ENCODE data around the gene GBA2. TPM values are rescaled to one million over a fixed set of nuclear protein-coding genes. Genes with fewer than 3 reads are reported as not detected.
A peak's percentile ranks its signal among the peaks of the same experiment; 100 is the strongest.

GBA2 gene
- polyA plus RNA-seq, 3 donors: 18.1 to 130 (median 26.4) TPM

- Histone ChIP-seq H3K9me3 (replicated peaks in 1 of 2; ENCODE audit: control insufficient read depth in 1 of 2, insufficient read depth in 1 of 2, low read length in 2 of 2) (no peaks in the 10 kb centered on the region), H3K79me2 (ENCODE audit: insufficient read depth, low read length) (peaks cover 64% of the 10 kb centered on the region), H3K27ac (ENCODE audit: low read depth in 1 of 2, low read length in 2 of 2) (no peak overlapping the region), H2AFZ (ENCODE audit: insufficient read depth, low read depth, low read length, poor library complexity, severe bottlenecking) (no peak overlapping the region), H3K4me1 (ENCODE audit: control insufficient read depth in 1 of 2, insufficient read depth in 2 of 2, low read length in 2 of 2) (peaks cover 57 to 61% of the 10 kb centered on the region in 2 donors), H3K4me2 (replicated peaks; ENCODE audit: extremely low read depth, low read length, poor library complexity, severe bottlenecking) (peak overlapping the region; percentile 1), H3K36me3 (replicated peaks in 1 of 2; ENCODE audit: control insufficient read depth in 1 of 2, insufficient read depth in 2 of 2, low read length in 2 of 2) (peaks cover 30 to 43% of the 10 kb centered on the region in 2 donors), H3K9ac (ENCODE audit: insufficient read depth, low read length, poor library complexity, severe bottlenecking) (no peak overlapping the region), H3K4me3 (replicated peaks in 1 of 3; ENCODE audit: low read depth in 2 of 3, low read length in 3 of 3) (no peak overlapping the region), H3K27me3 (ENCODE audit: control insufficient read depth in 2 of 2, insufficient read depth in 2 of 2, low read length in 2 of 2) (no peaks in the 10 kb centered on the region), H4K20me1 (ENCODE audit: insufficient read depth, low read length) (peaks cover 79% of the 10 kb centered on the region)
- intact Hi-C loops (cut with micrococcal nuclease): loop anchor here in 1 of 2 donors (5.0 kb wide), 1 partner anchor 138 kb away; the partner anchor contains the start of gene TESK1
- Mint-ChIP-seq H3K9me3 (no peaks in the 10 kb centered on the region), H3K36me3 (peaks cover 46 to 62% of the 10 kb centered on the region in 2 donors), H3K27ac (peak overlapping the region in 4 of 7 donors; percentile 6 to 65 (median 42)), H3K27me3 (ENCODE audit: low read depth in 3 of 3) (peaks cover 0 to 1% (median 0%) of the 10 kb centered on the region in 3 donors), H3K4me1 (peaks cover 59% of the 10 kb centered on the region), H3K4me3 (no peak overlapping the region)
- 67% methylated on average over 1 of the region's 1 CpG for WGBS (ENCODE audit: insufficient coverage)
- no peak for DNase-seq
- TF ChIP-seq CTCF (IDR thresholded peaks at IDR 0.05): no peak
Measured at GRCh38 chr9:35745569-35745968, 3.5 kb downstream of the GBA2 start.

DNA sequence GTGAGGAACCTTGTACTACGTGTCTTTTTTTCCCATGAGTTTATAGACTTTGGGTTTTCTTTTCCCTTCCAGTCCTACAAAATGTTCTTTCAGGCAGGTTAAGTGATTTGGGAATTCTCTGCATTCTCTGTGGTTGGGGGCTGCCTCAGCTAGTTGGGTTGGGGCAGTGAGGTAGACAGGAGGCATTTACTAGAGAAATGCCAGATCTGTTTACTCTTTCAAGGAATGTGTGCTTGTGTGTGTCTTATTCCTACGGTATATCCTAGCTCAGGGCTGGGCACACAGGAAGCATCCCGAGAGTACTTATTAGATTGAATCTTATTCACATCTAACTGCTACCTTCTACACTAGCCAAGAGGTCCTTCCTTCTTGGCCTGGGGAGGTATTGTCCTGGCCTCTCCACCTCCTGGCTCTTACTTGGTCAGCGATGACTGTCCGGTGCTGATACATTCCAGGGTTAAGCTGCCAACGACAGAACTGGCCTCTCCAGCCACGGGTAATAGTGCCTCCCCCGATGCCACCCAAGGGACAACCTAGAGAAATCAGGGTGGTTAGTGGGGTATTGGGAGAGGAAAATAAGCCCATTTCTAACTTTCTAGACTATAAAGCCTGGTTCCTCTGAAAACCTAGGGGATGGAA, 5.0 kb downstream of the GBA2 start:
- Histone ChIP-seq H2AFZ (ENCODE audit: insufficient read depth, low read depth, low read length, poor library complexity, severe bottlenecking) (peak overlapping the region; percentile 6), H3K4me3 (replicated peaks in 1 of 3; ENCODE audit: low read depth in 2 of 3, low read length in 3 of 3) (no peak overlapping the region), H3K36me3 (replicated peaks in 1 of 2; ENCODE audit: control insufficient read depth in 1 of 2, insufficient read depth in 2 of 2, low read length in 2 of 2) (peaks cover 46 to 57% of the 10 kb centered on the region in 2 donors), H3K27me3 (ENCODE audit: control insufficient read depth in 2 of 2, insufficient read depth in 2 of 2, low read length in 2 of 2) (no peaks in the 10 kb centered on the region), H3K9me3 (replicated peaks in 1 of 2; ENCODE audit: control insufficient read depth in 1 of 2, insufficient read depth in 1 of 2, low read length in 2 of 2) (no peaks in the 10 kb centered on the region), H3K4me2 (replicated peaks; ENCODE audit: extremely low read depth, low read length, poor library complexity, severe bottlenecking) (peak overlapping the region; percentile 28), H4K20me1 (ENCODE audit: insufficient read depth, low read length) (peaks cover 93% of the 10 kb centered on the region), H3K79me2 (ENCODE audit: insufficient read depth, low read length) (peaks cover 55% of the 10 kb centered on the region), H3K27ac (ENCODE audit: low read depth in 1 of 2, low read length in 2 of 2) (peak overlapping the region; percentile 15 to 74), H3K4me1 (ENCODE audit: control insufficient read depth in 1 of 2, insufficient read depth in 2 of 2, low read length in 2 of 2) (peaks cover 46 to 50% of the 10 kb centered on the region in 2 donors), H3K9ac (ENCODE audit: insufficient read depth, low read length, poor library complexity, severe bottlenecking) (no peak overlapping the region)
- peaks cover 50% of the 10 kb centered on the region for H3K4me1 Mint-ChIP-seq
- H3K27me3 Mint-ChIP-seq (ENCODE audit: low read depth in 3 of 3): peaks cover 0 to 1% (median 0%) of the 10 kb centered on the region in 3 donors
- DNase-seq: no peak
- no peak for TF ChIP-seq CTCF (IDR thresholded peaks at IDR 0.05)
- H3K4me3 Mint-ChIP-seq: peak overlapping the region in 1 of 2 donors; percentile 17
- intact Hi-C loops (cut with micrococcal nuclease): no loop called here
- H3K9me3 Mint-ChIP-seq: no peaks in the 10 kb centered on the region
- no CpG with 5 or more reads among the region's 8 CpGs for WGBS (ENCODE audit: insufficient coverage)
- H3K36me3 Mint-ChIP-seq: peaks cover 62 to 74% of the 10 kb centered on the region in 2 donors
- peak overlapping the region; percentile 24 to 91 (median 68) for H3K27ac Mint-ChIP-seq

All from CD14-positive monocyte (primary cell).